ENCODE data around the gene ORC5.

Gene ORC5

GRCh38 chr7:104149822-104150221 is 58.0 kb downstream of the ORC5 start:
- H3K36me3 Mint-ChIP-seq (ENCODE audit: low read depth), result peaks cover 19% of the 10 kb centered on the region
- no peak for TF ChIP-seq CTCF (IDR thresholded peaks at IDR 0.05; ENCODE audit: unreplicated experiment in 3 of 3)
- H3K9me3 Mint-ChIP-seq, result peaks cover 6% of the 10 kb centered on the region
- no peaks in the 10 kb centered on the region for H3K4me1 Mint-ChIP-seq
- H3K4me3 Mint-ChIP-seq, result no peak overlapping the region
- H3K27me3 Mint-ChIP-seq (ENCODE audit: low read depth), result no peaks in the 10 kb centered on the region
- H3K27ac Mint-ChIP-seq, result no peak overlapping the region

- TF ChIP-seq CTCF (IDR thresholded peaks at IDR 0.05; ENCODE audit: unreplicated experiment in 3 of 3), result no peak
- Mint-ChIP-seq H3K9me3 (peaks cover 6% of the 10 kb centered on the region), H3K27me3 (ENCODE audit: low read depth) (no peaks in the 10 kb centered on the region), H3K36me3 (ENCODE audit: low read depth) (peaks cover 51% of the 10 kb centered on the region), H3K27ac (no peak overlapping the region), H3K4me1 (no peaks in the 10 kb centered on the region), H3K4me3 (no peak overlapping the region)
These were observed 65.7 kb downstream of the ORC5 start for GRCh38 chr7:104142147-104142546.

- Mint-ChIP-seq H3K4me3 (no peak overlapping the region), H3K9me3 (no peaks in the 10 kb centered on the region), H3K4me1 (no peaks in the 10 kb centered on the region), H3K27ac (no peak overlapping the region), H3K36me3 (ENCODE audit: low read depth) (peaks cover 33% of the 10 kb centered on the region), H3K27me3 (ENCODE audit: low read depth) (no peaks in the 10 kb centered on the region)
- TF ChIP-seq CTCF (IDR thresholded peaks at IDR 0.05; ENCODE audit: unreplicated experiment in 3 of 3), result no peak
These were observed 69.8 kb downstream of the ORC5 start for GRCh38 chr7:104137971-104138370.

- no peaks in the 10 kb centered on the region for H3K9me3 Mint-ChIP-seq
- no peaks in the 10 kb centered on the region for H3K4me1 Mint-ChIP-seq
- H3K27ac Mint-ChIP-seq, result no peak overlapping the region
- peaks cover 30% of the 10 kb centered on the region for H3K36me3 Mint-ChIP-seq (ENCODE audit: low read depth)
- no peak for TF ChIP-seq CTCF (IDR thresholded peaks at IDR 0.05; ENCODE audit: unreplicated experiment in 3 of 3)
- no peaks in the 10 kb centered on the region for H3K27me3 Mint-ChIP-seq (ENCODE audit: low read depth)
- H3K4me3 Mint-ChIP-seq, result no peak overlapping the region
These were observed 70.3 kb downstream of the ORC5 start for GRCh38 chr7:104137511-104137910.

GRCh38 chr7:104136981-104137380 is 70.8 kb downstream of the ORC5 start:
- H3K27ac Mint-ChIP-seq, result no peak overlapping the region
- no peak for TF ChIP-seq CTCF (IDR thresholded peaks at IDR 0.05; ENCODE audit: unreplicated experiment in 3 of 3)
- H3K27me3 Mint-ChIP-seq (ENCODE audit: low read depth), result no peaks in the 10 kb centered on the region
- H3K4me3 Mint-ChIP-seq, result no peak overlapping the region
- H3K4me1 Mint-ChIP-seq, result no peaks in the 10 kb centered on the region
- peaks cover 24% of the 10 kb centered on the region for H3K36me3 Mint-ChIP-seq (ENCODE audit: low read depth)
- H3K9me3 Mint-ChIP-seq, result no peaks in the 10 kb centered on the region

- Mint-ChIP-seq H3K9me3 (no peaks in the 10 kb centered on the region), H3K27me3 (ENCODE audit: low read depth) (no peaks in the 10 kb centered on the region), H3K4me3 (no peak overlapping the region), H3K27ac (no peak overlapping the region), H3K4me1 (no peaks in the 10 kb centered on the region), H3K36me3 (ENCODE audit: low read depth) (peaks cover 20% of the 10 kb centered on the region)
- no peak for TF ChIP-seq CTCF (IDR thresholded peaks at IDR 0.05; ENCODE audit: unreplicated experiment in 3 of 3)
These were observed 71.3 kb downstream of the ORC5 start for GRCh38 chr7:104136561-104136960.

All from nephron (organoid).